Activated naive CD4-positive, alpha-beta T cell treated with anti-CD3 and anti-CD28 coated beads, Interleukin-2, amount 10 ng/mL, durations not matched to agents 7 days and 5 days (primary cell): ENCODE data around the gene DAD1.
A peak's percentile ranks its signal among the peaks of the same experiment; 100 is the strongest.
"Not testable (repeated sequence)": the region's sequence is repeated elsewhere in the genome, so short reads cannot be mapped to it uniquely, and the experiment has no call there.

ENCODE experiments used
- CTCF ChIA-PET: fragments of 350-600 bp; sonication (Branson Sonifier 250); formaldehyde crosslinking; loops from one replicate; lab custom pipeline; 2021; ENCODE audit warnings: antibody characterized with exemption; lab: Charles Lee
- DNase-seq: peaks from one replicate; pipeline ENCODE4 v3.0.0-alpha.2; 2020
- H3K27ac Mint-ChIP-seq: one replicate; pipeline ENCODE4 v1.8.0; 2021; ENCODE audit warnings: mild to moderate bottlenecking, moderate library complexity, mixed read lengths
- H3K27me3 Mint-ChIP-seq: one replicate; pipeline ENCODE4 v1.8.0; 2021; ENCODE audit warnings: mild to moderate bottlenecking, mixed read lengths
- H3K36me3 Mint-ChIP-seq: one replicate; pipeline ENCODE4 v1.8.0; 2021; ENCODE audit warnings: mixed read lengths
- H3K4me1 Mint-ChIP-seq: one replicate; pipeline ENCODE4 v1.8.0; 2021; ENCODE audit warnings: mixed read lengths
- H3K4me3 Mint-ChIP-seq: one replicate; pipeline ENCODE4 v1.8.0; 2021; ENCODE audit warnings: mild to moderate bottlenecking, moderate library complexity, mixed read lengths
- H3K9me3 Mint-ChIP-seq: one replicate; pipeline ENCODE4 v1.8.0; 2021; ENCODE audit warnings: mixed read lengths

DAD1 gene

GRCh38 chr14:22551605-22551997 lies 37.4 kb downstream of the DAD1 start:
- no peaks in the 10 kb centered on the region for H3K9me3 Mint-ChIP-seq
- DNase-seq: peak; percentile 40
- H3K27me3 Mint-ChIP-seq: peaks cover 8% of the 10 kb centered on the region
- peak overlapping the region; percentile 67 for H3K4me3 Mint-ChIP-seq
- H3K4me1 Mint-ChIP-seq: peaks cover 93% of the 10 kb centered on the region
- peaks cover 83% of the 10 kb centered on the region for H3K36me3 Mint-ChIP-seq
- peak overlapping the region; percentile 95 for H3K27ac Mint-ChIP-seq
- CTCF ChIA-PET: interaction anchor here (1.7 to 6.3 kb wide), 5 partner anchors 9 to 784 kb away, joined by 4 to 32 read pairs (median 12); no protein-coding TSS in a partner anchor

GRCh38 chr14:22549981-22550673 lies 38.9 kb downstream of the DAD1 start:
- peaks cover 95% of the 10 kb centered on the region for H3K4me1 Mint-ChIP-seq
- H3K27me3 Mint-ChIP-seq: peaks cover 4% of the 10 kb centered on the region
- CTCF ChIA-PET: interaction anchor here (1.0 to 6.3 kb wide), 12 partner anchors 9 to 782 kb away, joined by 3 to 32 read pairs (median 4); no protein-coding TSS in a partner anchor
- H3K27ac Mint-ChIP-seq: peak overlapping the region; percentile 95
- H3K36me3 Mint-ChIP-seq: peaks cover 88% of the 10 kb centered on the region
- H3K4me3 Mint-ChIP-seq: peak overlapping the region; percentile 67
- H3K9me3 Mint-ChIP-seq: no peaks in the 10 kb centered on the region
- DNase-seq: peak; percentile 69

GRCh38 chr14:22549324-22549962 lies 39.6 kb downstream of the DAD1 start:
- peak; percentile 25 for DNase-seq
- Mint-ChIP-seq H3K9me3 (no peaks in the 10 kb centered on the region), H3K4me1 (peaks cover 95% of the 10 kb centered on the region), H3K4me3 (peak overlapping the region; percentile 67), H3K36me3 (peaks cover 92% of the 10 kb centered on the region), H3K27me3 (peaks cover 4% of the 10 kb centered on the region), H3K27ac (peak overlapping the region; percentile 95)
- CTCF ChIA-PET: interaction anchor here (1.0 to 6.3 kb wide), 10 partner anchors 9 to 41 kb away, joined by 3 to 32 read pairs (median 6); no protein-coding TSS in a partner anchor

GRCh38 chr14:22547948-22548750 lies 40.9 kb downstream of the DAD1 start:
- H3K4me3 Mint-ChIP-seq: peak overlapping the region; percentile 71
- peak; percentile 50 for DNase-seq
- CTCF ChIA-PET: interaction anchor here (0.8 to 6.3 kb wide), 5 partner anchors 9 to 39 kb away, joined by 3 to 32 read pairs (median 6); no protein-coding TSS in a partner anchor
- peak overlapping the region; percentile 95 for H3K27ac Mint-ChIP-seq
- no peaks in the 10 kb centered on the region for H3K27me3 Mint-ChIP-seq
- peaks cover 98% of the 10 kb centered on the region for H3K4me1 Mint-ChIP-seq
- peaks cover 97% of the 10 kb centered on the region for H3K36me3 Mint-ChIP-seq
- H3K9me3 Mint-ChIP-seq: no peaks in the 10 kb centered on the region

GRCh38 chr14:22547313-22547947 lies 41.6 kb downstream of the DAD1 start:
- Mint-ChIP-seq H3K27me3 (no peaks in the 10 kb centered on the region), H3K9me3 (no peaks in the 10 kb centered on the region), H3K36me3 (peaks cover 97% of the 10 kb centered on the region), H3K4me1 (peaks cover 97% of the 10 kb centered on the region), H3K27ac (peak overlapping the region; percentile 95), H3K4me3 (peak overlapping the region; percentile 71)
- DNase-seq: peak; percentile 40
- CTCF ChIA-PET: interaction anchor here (1.9 to 6.3 kb wide), 2 partner anchors 9 to 23 kb away, joined by 6 to 32 read pairs; no protein-coding TSS in a partner anchor

GRCh38 chr14:22546722-22547071 lies 42.3 kb downstream of the DAD1 start:
- Mint-ChIP-seq H3K27me3 (no peaks in the 10 kb centered on the region), H3K4me1 (peaks cover 97% of the 10 kb centered on the region), H3K9me3 (no peaks in the 10 kb centered on the region), H3K27ac (peak overlapping the region; percentile 95), H3K36me3 (peaks cover 97% of the 10 kb centered on the region), H3K4me3 (peak overlapping the region; percentile 71)
- DNase-seq: no peak
- CTCF ChIA-PET: interaction anchor here (1.0 to 2.1 kb wide), 8 partner anchors 8 to 22 kb away, joined by 3 to 7 read pairs (median 4); no protein-coding TSS in a partner anchor

GRCh38 chr14:22545842-22546721 lies 42.9 kb downstream of the DAD1 start:
- H3K27ac Mint-ChIP-seq: peak overlapping the region; percentile 95
- peaks cover 97% of the 10 kb centered on the region for H3K4me1 Mint-ChIP-seq
- peaks cover 97% of the 10 kb centered on the region for H3K36me3 Mint-ChIP-seq
- H3K4me3 Mint-ChIP-seq: peak overlapping the region; percentile 71
- H3K27me3 Mint-ChIP-seq: no peaks in the 10 kb centered on the region
- CTCF ChIA-PET: interaction anchor here (0.9 to 2.1 kb wide), 11 partner anchors 9 to 688 kb away, joined by 3 to 8 read pairs (median 4); no protein-coding TSS in a partner anchor
- H3K9me3 Mint-ChIP-seq: no peaks in the 10 kb centered on the region
- DNase-seq: peak; percentile 37

GRCh38 chr14:22544881-22545420 lies 44.1 kb downstream of the DAD1 start:
- Mint-ChIP-seq H3K4me1 (peaks cover 97% of the 10 kb centered on the region), H3K27ac (peak overlapping the region; percentile 95), H3K4me3 (peak overlapping the region; percentile 71), H3K9me3 (no peaks in the 10 kb centered on the region), H3K27me3 (no peaks in the 10 kb centered on the region), H3K36me3 (peaks cover 96% of the 10 kb centered on the region)
- CTCF ChIA-PET: interaction anchor here (1.4 to 2.1 kb wide), 4 partner anchors 10 to 43 kb away, joined by 3 to 8 read pairs (median 6); no protein-coding TSS in a partner anchor
- peak; percentile 32 for DNase-seq

GRCh38 chr14:22544406-22544805 lies 44.6 kb downstream of the DAD1 start:
- Mint-ChIP-seq H3K4me3 (peak overlapping the region; percentile 71), H3K9me3 (no peaks in the 10 kb centered on the region), H3K36me3 (peaks cover 96% of the 10 kb centered on the region), H3K27ac (peak overlapping the region; percentile 95), H3K4me1 (peaks cover 97% of the 10 kb centered on the region), H3K27me3 (no peaks in the 10 kb centered on the region)
- DNase-seq: no peak
- CTCF ChIA-PET: interaction anchor here (1.9 kb wide), 1 partner anchor 26 kb away, joined by 8 read pairs; no protein-coding TSS in a partner anchor

- H3K27ac Mint-ChIP-seq: peak overlapping the region; percentile 95
- H3K27me3 Mint-ChIP-seq, DNase-seq, H3K9me3 Mint-ChIP-seq: not testable (repeated sequence)
- peaks cover 96% of the 10 kb centered on the region for H3K36me3 Mint-ChIP-seq
- CTCF ChIA-PET: interaction anchor here (1.9 kb wide), 1 partner anchor 26 kb away, joined by 6 read pairs; no protein-coding TSS in a partner anchor
- peak overlapping the region; percentile 71 for H3K4me3 Mint-ChIP-seq
- H3K4me1 Mint-ChIP-seq: peaks cover 97% of the 10 kb centered on the region
These were observed 45.3 kb downstream of the DAD1 start for GRCh38 chr14:22543570-22544357.

GRCh38 chr14:22542360-22542759 lies 46.7 kb downstream of the DAD1 start:
- CTCF ChIA-PET: interaction anchor here (0.7 to 2.0 kb wide), 5 partner anchors 23 to 692 kb away, joined by 3 to 6 read pairs (median 5); no protein-coding TSS in a partner anchor
- Mint-ChIP-seq H3K27ac (peak overlapping the region; percentile 89), H3K4me3 (peak overlapping the region; percentile 71), H3K4me1 (peaks cover 99% of the 10 kb centered on the region), H3K36me3 (peaks cover 97% of the 10 kb centered on the region), H3K27me3 (no peaks in the 10 kb centered on the region), H3K9me3 (no peaks in the 10 kb centered on the region)
- DNase-seq: no peak
